Activated gamma-delta T cell treated with Interleukin-2 at 50 U/mL for 16 hours (primary cell): Measurements from ENCODE around the gene SNX3.
"Not testable (repeated sequence)": the region's sequence is repeated elsewhere in the genome, so short reads cannot be mapped to it uniquely, and the experiment has no call there.

Source experiments
- DNase-seq: peaks from one replicate; pipeline ENCODE4 v3.0.0-alpha.2; 2020

Gene SNX3

GRCh38 chr6:108260809-108261569 is at the start of gene SNX3:
TSS of gene SNX3 (minus strand) at chr6:108261040. CDS start at chr6:108260921, 119 bp downstream.
- peak; percentile 81 for DNase-seq

- no peak for DNase-seq
These were observed 49.0 kb upstream of the SNX3 start for GRCh38 chr6:108309844-108310243.

- DNase-seq: not testable (repeated sequence)
These were observed 47.8 kb upstream of the SNX3 start for GRCh38 chr6:108308641-108309040.

GRCh38 chr6:108304646-108305045 is 43.8 kb upstream of the SNX3 start:
- no peak for DNase-seq

- no peak for DNase-seq
These were observed 41.5 kb upstream of the SNX3 start for GRCh38 chr6:108302386-108302785.

GRCh38 chr6:108295676-108296075 is 34.8 kb upstream of the SNX3 start:
- no peak for DNase-seq

- peak; percentile 84 for DNase-seq
These were observed 34.1 kb upstream of the SNX3 start, which contains the start of gene AFG1L for GRCh38 chr6:108294727-108295625. TSS of gene AFG1L (plus strand) at chr6:108295054. CDS start at chr6:108295080, 26 bp downstream.

- no peak for DNase-seq
These were observed 33.5 kb upstream of the SNX3 start for GRCh38 chr6:108294297-108294726.

- no peak for DNase-seq
These were observed 32.9 kb upstream of the SNX3 start for GRCh38 chr6:108293527-108294296.

- DNase-seq: not testable (repeated sequence)
These were observed 31.7 kb upstream of the SNX3 start for GRCh38 chr6:108292561-108292960.

- DNase-seq: no peak
These were observed 30.3 kb upstream of the SNX3 start for GRCh38 chr6:108291091-108291490.

- no peak for DNase-seq
These were observed 27.9 kb upstream of the SNX3 start for GRCh38 chr6:108288742-108289141.

GRCh38 chr6:108287373-108287772 is 26.5 kb upstream of the SNX3 start:
- DNase-seq: no peak

GRCh38 chr6:108286366-108286765 is 25.5 kb upstream of the SNX3 start:
- no peak for DNase-seq

GRCh38 chr6:108285381-108285780 is 24.5 kb upstream of the SNX3 start:
- no peak for DNase-seq

- no peak for DNase-seq
These were observed 17.0 kb upstream of the SNX3 start for GRCh38 chr6:108277831-108278230.

- DNase-seq: no peak
These were observed 16.5 kb upstream of the SNX3 start for GRCh38 chr6:108277295-108277694.

GRCh38 chr6:108275976-108276375 is 15.1 kb upstream of the SNX3 start:
- DNase-seq: no peak

GRCh38 chr6:108274546-108274945 is 13.7 kb upstream of the SNX3 start:
- no peak for DNase-seq

GRCh38 chr6:108269955-108270354 is 9.1 kb upstream of the SNX3 start:
- DNase-seq: not testable (repeated sequence)

GRCh38 chr6:108268845-108269244 is 8.0 kb upstream of the SNX3 start:
- DNase-seq: no peak

GRCh38 chr6:108263371-108263770 is 2.5 kb upstream of the SNX3 start:
- no peak for DNase-seq
